Measurements from ENCODE around the gene GLE1. TPM values are rescaled to one million over a fixed set of nuclear protein-coding genes. Genes with fewer than 3 reads are reported as not detected.
"Not testable (repeated sequence)": the region's sequence is repeated elsewhere in the genome, so short reads cannot be mapped to it uniquely, and the experiment has no call there.

The GLE1 gene
- total RNA-seq, 1 experiment from 2014 or later, result 45.0 TPM

GRCh38 chr9:128495804-128496417, 8.6 kb upstream of the GLE1 start:
- no peak for DNase-seq (ENCODE audit: low read depth)

GRCh38 chr9:128497824-128498610, 6.5 kb upstream of the GLE1 start:
- DNase-seq (ENCODE audit: low read depth), result no peak

GRCh38 chr9:128498911-128499310, 5.6 kb upstream of the GLE1 start:
- no peak for DNase-seq (ENCODE audit: low read depth)

- DNase-seq (ENCODE audit: low read depth), result no peak
These were observed 4.6 kb upstream of the GLE1 start for GRCh38 chr9:128499920-128500319.

GRCh38 chr9:128503415-128503825, 1.1 kb upstream of the GLE1 start:
- DNase-seq (ENCODE audit: low read depth), result not testable (repeated sequence)

GRCh38 chr9:128503870-128504269, 649 bp upstream of the GLE1 start:
- no peak for DNase-seq (ENCODE audit: low read depth)

- DNase-seq (ENCODE audit: low read depth), result no peak
These were observed 871 bp downstream of the GLE1 start for GRCh38 chr9:128505414-128505765.

- DNase-seq (ENCODE audit: low read depth), result not testable (repeated sequence)
These were observed 1.4 kb downstream of the GLE1 start for GRCh38 chr9:128505906-128506305.

GRCh38 chr9:128512820-128513219, 8.3 kb downstream of the GLE1 start:
- DNase-seq (ENCODE audit: low read depth), result no peak

GRCh38 chr9:128521956-128522355, 17.4 kb downstream of the GLE1 start:
- no peak for DNase-seq (ENCODE audit: low read depth)

- peak; percentile 28 for DNase-seq (ENCODE audit: low read depth)
These were observed 18.8 kb downstream of the GLE1 start for GRCh38 chr9:128523199-128523925.

GRCh38 chr9:128526720-128527119, 22.2 kb downstream of the GLE1 start:
- no peak for DNase-seq (ENCODE audit: low read depth)

- DNase-seq (ENCODE audit: low read depth), result peak; percentile 58
These were observed 24.1 kb downstream of the GLE1 start for GRCh38 chr9:128528445-128529160.

GRCh38 chr9:128529191-128529590, 24.7 kb downstream of the GLE1 start:
- no peak for DNase-seq (ENCODE audit: low read depth)

- DNase-seq (ENCODE audit: low read depth), result no peak
These were observed 28.1 kb downstream of the GLE1 start for GRCh38 chr9:128532581-128532980.

GRCh38 chr9:128540634-128541360, 36.3 kb downstream of the GLE1 start:
- DNase-seq (ENCODE audit: low read depth), result no peak

GRCh38 chr9:128546504-128546903, 42.0 kb downstream of the GLE1 start:
- no peak for DNase-seq (ENCODE audit: low read depth)

- no peak for DNase-seq (ENCODE audit: low read depth)
These were observed 44.4 kb downstream of the GLE1 start for GRCh38 chr9:128548876-128549275.

GRCh38 chr9:128550226-128550625, 45.7 kb downstream of the GLE1 start:
- no peak for DNase-seq (ENCODE audit: low read depth)

- DNase-seq (ENCODE audit: low read depth), result no peak
These were observed 46.5 kb downstream of the GLE1 start for GRCh38 chr9:128550770-128551656.

Data from HT1080 (cell line).